ENCODE measurements around the gene ZFAND2B.

The ZFAND2B gene

DNA sequence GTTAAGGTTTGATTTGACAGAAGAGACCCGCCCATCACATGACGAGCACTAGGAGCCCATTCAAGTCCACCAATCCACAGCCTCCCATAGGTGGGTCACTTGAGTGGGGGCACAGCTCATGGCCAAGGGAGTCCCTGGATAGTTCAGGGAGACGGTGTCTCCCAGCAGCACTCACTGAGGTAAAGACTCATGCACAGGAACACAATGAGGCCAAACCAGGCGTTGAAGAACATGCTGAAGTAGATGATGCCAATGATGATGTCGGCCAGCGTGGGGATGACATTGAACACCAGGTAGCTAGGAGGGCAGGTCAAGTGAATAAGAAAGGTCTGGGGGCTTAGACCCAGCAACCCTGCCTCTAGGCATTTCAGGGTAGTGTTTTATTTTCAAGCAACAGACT lies 8.2 kb downstream of the ZFAND2B start:
- no peaks in the 10 kb centered on the region for H3K27me3 ChIP-seq (replicated peaks; ENCODE audit: control insufficient read depth, insufficient read depth, low read length)
- peaks cover 9% of the 10 kb centered on the region for H3K36me3 ChIP-seq (ENCODE audit: control insufficient read depth, insufficient read depth, low read length)
- DNase-seq (ENCODE audit: extremely low read depth, insufficient read length), result no peak
- H3K4me3 ChIP-seq (replicated peaks; ENCODE audit: low read depth, low read length), result no peak overlapping the region
- TF ChIP-seq, protein P1, sequence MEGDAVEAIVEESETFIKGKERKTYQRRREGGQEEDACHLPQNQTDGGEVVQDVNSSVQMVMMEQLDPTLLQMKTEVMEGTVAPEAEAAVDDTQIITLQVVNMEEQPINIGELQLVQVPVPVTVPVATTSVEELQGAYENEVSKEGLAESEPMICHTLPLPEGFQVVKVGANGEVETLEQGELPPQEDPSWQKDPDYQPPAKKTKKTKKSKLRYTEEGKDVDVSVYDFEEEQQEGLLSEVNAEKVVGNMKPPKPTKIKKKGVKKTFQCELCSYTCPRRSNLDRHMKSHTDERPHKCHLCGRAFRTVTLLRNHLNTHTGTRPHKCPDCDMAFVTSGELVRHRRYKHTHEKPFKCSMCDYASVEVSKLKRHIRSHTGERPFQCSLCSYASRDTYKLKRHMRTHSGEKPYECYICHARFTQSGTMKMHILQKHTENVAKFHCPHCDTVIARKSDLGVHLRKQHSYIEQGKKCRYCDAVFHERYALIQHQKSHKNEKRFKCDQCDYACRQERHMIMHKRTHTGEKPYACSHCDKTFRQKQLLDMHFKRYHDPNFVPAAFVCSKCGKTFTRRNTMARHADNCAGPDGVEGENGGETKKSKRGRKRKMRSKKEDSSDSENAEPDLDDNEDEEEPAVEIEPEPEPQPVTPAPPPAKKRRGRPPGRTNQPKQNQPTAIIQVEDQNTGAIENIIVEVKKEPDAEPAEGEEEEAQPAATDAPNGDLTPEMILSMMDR (IDR thresholded peaks at IDR 0.05; ENCODE audit: insufficient read depth, low read length, poor library complexity, severe bottlenecking), result no peak

GRCh38 chr2:219215871-219216534 lies 9.4 kb downstream of the ZFAND2B start:
- no peak for DNase-seq (ENCODE audit: extremely low read depth, insufficient read length)
- TF ChIP-seq, protein P1 (IDR thresholded peaks at IDR 0.05; ENCODE audit: insufficient read depth, low read length, poor library complexity, severe bottlenecking), result no peak
- Histone ChIP-seq H3K4me3 (replicated peaks; ENCODE audit: low read depth, low read length) (no peak overlapping the region), H3K36me3 (ENCODE audit: control insufficient read depth, insufficient read depth, low read length) (peaks cover 10% of the 10 kb centered on the region), H3K27me3 (replicated peaks; ENCODE audit: control insufficient read depth, insufficient read depth, low read length) (no peaks in the 10 kb centered on the region)

DNA sequence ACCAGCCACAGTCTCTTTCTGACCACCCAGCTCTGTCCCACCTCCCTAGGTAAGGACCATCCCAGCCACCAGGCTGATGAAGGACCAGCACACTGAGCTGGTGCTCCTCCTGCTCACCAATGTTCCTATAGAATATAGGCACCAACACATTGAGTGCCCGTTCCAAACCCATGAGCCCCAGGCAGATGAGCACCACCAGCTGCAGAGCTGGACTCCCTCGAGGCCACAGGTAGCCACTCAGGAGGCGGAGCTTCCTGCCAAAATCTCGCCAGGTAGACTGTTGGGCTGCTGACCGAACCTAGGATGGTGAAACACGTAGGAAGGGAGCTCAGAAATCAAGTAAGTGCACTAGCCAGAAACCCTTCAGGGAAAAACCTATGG lies 9.9 kb downstream of the ZFAND2B start:
- no peaks in the 10 kb centered on the region for H3K27me3 ChIP-seq (replicated peaks; ENCODE audit: control insufficient read depth, insufficient read depth, low read length)
- H3K36me3 ChIP-seq (ENCODE audit: control insufficient read depth, insufficient read depth, low read length), result peaks cover 10% of the 10 kb centered on the region
- TF ChIP-seq, protein P1 (IDR thresholded peaks at IDR 0.05; ENCODE audit: insufficient read depth, low read length, poor library complexity, severe bottlenecking), result no peak
- no peak for DNase-seq (ENCODE audit: extremely low read depth, insufficient read length)
- no peak overlapping the region for H3K4me3 ChIP-seq (replicated peaks; ENCODE audit: low read depth, low read length)

DNA sequence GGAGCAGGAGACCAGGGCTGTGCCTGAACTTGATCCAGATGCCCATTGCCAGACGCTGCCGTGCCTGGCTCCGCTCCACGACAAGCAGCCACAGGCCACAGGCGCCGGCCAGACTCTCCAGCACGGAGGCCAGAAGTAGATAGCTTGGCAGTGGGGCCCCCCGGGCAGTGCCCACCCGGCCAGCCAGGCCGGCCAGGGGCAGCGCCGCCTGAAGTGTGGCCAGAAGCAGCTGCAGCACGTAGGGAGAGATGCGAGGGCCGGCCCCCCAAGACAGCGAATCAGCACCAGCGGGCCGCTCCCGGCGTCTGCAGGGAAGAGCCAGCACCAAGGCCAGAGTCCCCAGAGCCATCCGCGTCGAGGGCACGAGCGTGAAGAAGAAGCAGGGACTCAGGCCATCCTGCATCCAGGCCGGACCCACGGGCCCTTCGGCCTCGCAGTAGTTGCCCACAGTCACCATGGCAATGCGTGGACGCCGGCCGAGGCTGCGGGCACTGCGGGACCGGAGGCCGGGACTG lies 11.7 kb downstream of the ZFAND2B start:
- Histone ChIP-seq H3K27me3 (replicated peaks; ENCODE audit: control insufficient read depth, insufficient read depth, low read length) (no peaks in the 10 kb centered on the region), H3K36me3 (ENCODE audit: control insufficient read depth, insufficient read depth, low read length) (peaks cover 12% of the 10 kb centered on the region), H3K4me3 (replicated peaks; ENCODE audit: low read depth, low read length) (peak overlapping the region; percentile 59)
- TF ChIP-seq, protein P1 (IDR thresholded peaks at IDR 0.05; ENCODE audit: insufficient read depth, low read length, poor library complexity, severe bottlenecking), result no peak
- no peak for DNase-seq (ENCODE audit: extremely low read depth, insufficient read length)

GRCh38 chr2:219218732-219219701 lies 12.4 kb downstream of the ZFAND2B start, which contains the start of gene ABCB6:
Gene ABCB6, minus strand, starts transcription at chr2:219218958. Its CDS starts 285 bp downstream, at chr2:219218673.
- H3K27me3 ChIP-seq (replicated peaks; ENCODE audit: control insufficient read depth, insufficient read depth, low read length), result no peaks in the 10 kb centered on the region
- peaks cover 18% of the 10 kb centered on the region for H3K36me3 ChIP-seq (ENCODE audit: control insufficient read depth, insufficient read depth, low read length)
- H3K4me3 ChIP-seq (replicated peaks; ENCODE audit: low read depth, low read length), result peak within 1 kb of the TSS; percentile 59
- TF ChIP-seq, protein P1 (IDR thresholded peaks at IDR 0.05; ENCODE audit: insufficient read depth, low read length, poor library complexity, severe bottlenecking), result no peak
- DNase-seq (ENCODE audit: extremely low read depth, insufficient read length), result peak; percentile 88

All from GM06990 (cell line).